Keratinocyte (primary cell): ENCODE results near the gene NDEL1. TPM values are rescaled to one million over a fixed set of nuclear protein-coding genes. Genes with fewer than 3 reads are reported as not detected.

ENCODE experiments used
- DNase-seq: peaks from one replicate; pipeline ENCODE4 v3.0.0-alpha.2; 2011; ENCODE audit warnings: low read depth, missing footprints, low spot score
- FAIRE-seq: peaks from 2 replicates; lab custom pipeline; 2011; peaks lifted over from hg19 to GRCh38; lab: Jason Lieb, UNC
- H2AFZ ChIP-seq: 2 replicates; pipeline ENCODE4 v1.6.0; 2012; ENCODE audit warnings: low read length, control low read depth, inconsistent platforms; ENCODE audit not compliant: control insufficient read depth
- H3K27ac ChIP-seq: 2 replicates; pipeline ENCODE4 v1.5.1; 2011; ENCODE audit warnings: low read length; ENCODE audit not compliant: control insufficient read depth, insufficient read depth
- H3K27me3 ChIP-seq: 3 replicates; pipeline ENCODE4 v1.6.0; 2011; ENCODE audit warnings: low read length; ENCODE audit not compliant: control insufficient read depth, insufficient read depth; ENCODE audit errors: extremely low read depth
- H3K36me3 ChIP-seq, 2 experiments: 2 replicates in 1 of 2; 3 replicates in 1 of 2; pipeline ENCODE4 v1.5.1; 2011; ENCODE audit warnings: low read length in 2 of 2, mild to moderate bottlenecking in 1 of 2; ENCODE audit not compliant: control insufficient read depth in 2 of 2, insufficient read depth in 2 of 2; ENCODE audit errors: extremely low read depth in 1 of 2
- H3K4me1 ChIP-seq: 3 replicates; pipeline ENCODE4 v1.5.1; 2011; ENCODE audit warnings: low read length; ENCODE audit not compliant: control insufficient read depth, insufficient read depth; ENCODE audit errors: extremely low read depth
- H3K4me2 ChIP-seq: 3 replicates; pipeline ENCODE4 v1.6.0; 2011; ENCODE audit warnings: low read depth, low read length; ENCODE audit not compliant: control insufficient read depth, insufficient read depth; ENCODE audit errors: extremely low read depth
- H3K4me3 ChIP-seq, 3 experiments: fragments of 200-600 bp in 1 of 3; sonication (generic) in 1 of 3; 2 replicates in 2 of 3; 3 replicates in 1 of 3; pipeline ENCODE4 v1.5.1; 2011 to 2016; ENCODE audit warnings: low read length in 3 of 3, mild to moderate bottlenecking in 3 of 3, control low read depth in 2 of 3, inconsistent platforms in 1 of 3, low read depth in 1 of 3, mixed read lengths in 1 of 3, mixed run types in 1 of 3, moderate library complexity in 1 of 3; ENCODE audit not compliant: control insufficient read depth in 2 of 3, insufficient read depth in 2 of 3; ENCODE audit errors: extremely low read depth in 1 of 3
- H3K79me2 ChIP-seq: 2 replicates; pipeline ENCODE4 v1.6.0; 2012; ENCODE audit warnings: low read length; ENCODE audit not compliant: control insufficient read depth, insufficient read depth
- H3K9ac ChIP-seq: 3 replicates; pipeline ENCODE4 v1.6.0; 2011; ENCODE audit warnings: low read length; ENCODE audit not compliant: control insufficient read depth, insufficient read depth; ENCODE audit errors: extremely low read depth
- H3K9me1 ChIP-seq: 3 replicates; pipeline ENCODE4 v1.6.0; 2011; ENCODE audit warnings: low read length; ENCODE audit not compliant: control insufficient read depth, insufficient read depth; ENCODE audit errors: extremely low read depth
- H3K9me3 ChIP-seq: 2 replicates; pipeline ENCODE4 v1.5.1; 2012; ENCODE audit warnings: low read depth, low read length; ENCODE audit not compliant: control insufficient read depth
- H4K20me1 ChIP-seq: 3 replicates; pipeline ENCODE4 v1.6.0; 2011; ENCODE audit warnings: low read length; ENCODE audit not compliant: control insufficient read depth, insufficient read depth; ENCODE audit errors: extremely low read depth
- EZH2 ChIP-seq: IDR thresholded peaks from one replicate; pipeline ENCODE4 v1.6.1; 2012; ENCODE audit warnings: inconsistent platforms, mild to moderate bottlenecking, low read length, moderate library complexity
- dilution Hi-C: fragments of 300-500 bp; cut with MboI; formaldehyde crosslinking; loops from one replicate; pipeline ENCODE4 v1.7.0; 2020; ENCODE audit warnings: low sequenced_read_pairs; ENCODE audit not compliant: extremely low pct_ligation_motif_present
- polyA plus RNA-seq, 5 experiments: library from polyadenylated mRNA; depleted of rRNA in 3 of 5; stranded (reverse) in 3 of 5; stranded (forward) in 1 of 5; unstranded in 1 of 5; fragments of >200 nt; gene quantifications; 1 replicate in 1 of 5; 2 replicates in 3 of 5; 3 replicates in 1 of 5; pipeline versions ENCODE4 v1.2.1 to v1.2.3, GENCODE V29; 2011 to 2012; ENCODE audit warnings: missing spikeins in 2 of 5, low read depth in 1 of 5, low replicate concordance in 1 of 5
- TF ChIP-seq, protein P1 (sequence below), 3 experiments: IDR thresholded peaks in 1 of 3; conservative IDR thresholded peaks in 1 of 3; optimal IDR thresholded peaks in 1 of 3; 2 replicates in 2 of 3; 3 replicates in 1 of 3; pipeline versions ENCODE3 to v1.5.1; 2011; ENCODE audit warnings: low read length in 3 of 3, mild to moderate bottlenecking in 3 of 3, moderate library complexity in 2 of 3, control low read depth in 1 of 3, inconsistent platforms in 1 of 3; ENCODE audit not compliant: insufficient read depth in 2 of 3; ENCODE audit errors: extremely low read depth in 1 of 3

The NDEL1 gene
- polyA plus RNA-seq, 1 donor (not counting 4 experiments of a cell fraction or from before 2014, with no cell fraction given) = 76.8 TPM

DNA sequence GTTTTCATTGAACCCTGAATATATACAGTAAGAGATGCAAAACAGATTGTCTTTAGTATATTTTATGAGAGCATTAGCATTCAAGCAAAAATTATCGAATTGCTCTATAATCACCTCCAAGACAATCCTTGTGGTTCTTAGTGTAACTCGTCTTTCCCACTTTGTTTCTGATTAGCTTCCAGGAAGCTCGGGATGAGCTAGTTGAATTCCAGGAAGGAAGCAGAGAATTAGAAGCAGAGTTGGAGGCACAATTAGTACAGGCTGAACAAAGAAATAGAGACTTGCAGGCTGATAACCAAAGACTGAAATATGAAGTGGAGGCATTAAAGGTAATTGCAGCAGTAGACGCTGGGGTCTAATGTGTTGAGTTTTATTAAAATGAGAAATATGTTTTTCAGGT is 9.9 kb downstream of the NDEL1 start:
- Histone ChIP-seq H3K4me1 (peaks cover 3% of the 10 kb centered on the region), H4K20me1 (peaks cover 8% of the 10 kb centered on the region), H3K9me1 (peaks cover 2% of the 10 kb centered on the region), H3K27me3 (no peaks in the 10 kb centered on the region), H3K79me2 (peaks cover 53% of the 10 kb centered on the region), H3K9ac (no peak overlapping the region), H2AFZ (no peak overlapping the region), H3K4me2 (no peak overlapping the region), H3K36me3 (peaks cover 16 to 36% of the 10 kb centered on the region in 2 experiments), H3K4me3 (no peak overlapping the region), H3K27ac (no peak overlapping the region), H3K9me3 (no peaks in the 10 kb centered on the region)
- dilution Hi-C loops = no loop called here
- TF ChIP-seq EZH2 = no peak
- TF ChIP-seq, protein P1, sequence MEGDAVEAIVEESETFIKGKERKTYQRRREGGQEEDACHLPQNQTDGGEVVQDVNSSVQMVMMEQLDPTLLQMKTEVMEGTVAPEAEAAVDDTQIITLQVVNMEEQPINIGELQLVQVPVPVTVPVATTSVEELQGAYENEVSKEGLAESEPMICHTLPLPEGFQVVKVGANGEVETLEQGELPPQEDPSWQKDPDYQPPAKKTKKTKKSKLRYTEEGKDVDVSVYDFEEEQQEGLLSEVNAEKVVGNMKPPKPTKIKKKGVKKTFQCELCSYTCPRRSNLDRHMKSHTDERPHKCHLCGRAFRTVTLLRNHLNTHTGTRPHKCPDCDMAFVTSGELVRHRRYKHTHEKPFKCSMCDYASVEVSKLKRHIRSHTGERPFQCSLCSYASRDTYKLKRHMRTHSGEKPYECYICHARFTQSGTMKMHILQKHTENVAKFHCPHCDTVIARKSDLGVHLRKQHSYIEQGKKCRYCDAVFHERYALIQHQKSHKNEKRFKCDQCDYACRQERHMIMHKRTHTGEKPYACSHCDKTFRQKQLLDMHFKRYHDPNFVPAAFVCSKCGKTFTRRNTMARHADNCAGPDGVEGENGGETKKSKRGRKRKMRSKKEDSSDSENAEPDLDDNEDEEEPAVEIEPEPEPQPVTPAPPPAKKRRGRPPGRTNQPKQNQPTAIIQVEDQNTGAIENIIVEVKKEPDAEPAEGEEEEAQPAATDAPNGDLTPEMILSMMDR (optimal IDR thresholded peaks at IDR 0.05 in 1 of 3, IDR thresholded peaks at IDR 0.05 in 1 of 3, conservative IDR thresholded peaks at IDR 0.05 in 1 of 3; ENCODE audit: extremely low read depth in 1 of 3, insufficient read depth in 2 of 3, low read length in 3 of 3) = no peak
- FAIRE-seq (no peak), DNase-seq (no peak)

DNA sequence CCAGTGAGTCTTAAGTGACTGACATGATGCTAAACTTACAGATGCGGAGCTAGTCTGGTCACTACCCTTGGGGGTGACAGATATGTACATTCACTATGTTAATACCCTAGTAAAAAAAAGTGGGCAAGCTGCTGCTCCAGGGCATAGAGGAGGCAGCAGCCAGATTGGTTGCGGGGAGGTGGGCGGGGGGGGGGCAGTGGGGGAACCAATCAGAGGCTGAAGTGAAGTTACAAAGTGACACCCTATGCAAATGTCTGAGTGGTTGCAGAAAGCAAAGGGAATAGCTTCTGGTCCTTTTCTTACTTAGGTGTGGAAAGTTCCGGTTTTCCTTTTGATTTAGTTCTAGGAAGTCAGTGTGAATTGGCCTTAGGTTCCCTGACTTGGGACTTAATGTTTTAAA is 12.1 kb downstream of the NDEL1 start:
- Histone ChIP-seq H3K4me3 (no peak overlapping the region), H3K9ac (no peak overlapping the region), H4K20me1 (peaks cover 4% of the 10 kb centered on the region), H2AFZ (no peak overlapping the region), H3K4me1 (peaks cover 3% of the 10 kb centered on the region), H3K27ac (no peak overlapping the region), H3K79me2 (peaks cover 36% of the 10 kb centered on the region), H3K27me3 (no peaks in the 10 kb centered on the region), H3K9me3 (no peaks in the 10 kb centered on the region), H3K4me2 (no peak overlapping the region), H3K36me3 (peaks cover 28 to 51% of the 10 kb centered on the region in 2 experiments), H3K9me1 (no peaks in the 10 kb centered on the region)
- FAIRE-seq (no peak), DNase-seq (no peak)
- dilution Hi-C loops = no loop called here
- TF ChIP-seq, protein P1 (optimal IDR thresholded peaks at IDR 0.05 in 1 of 3, IDR thresholded peaks at IDR 0.05 in 1 of 3, conservative IDR thresholded peaks at IDR 0.05 in 1 of 3; ENCODE audit: extremely low read depth in 1 of 3, insufficient read depth in 2 of 3, low read length in 3 of 3) = no peak
- TF ChIP-seq EZH2 = no peak
